ENCODE data around the gene NOC4L. TPM values are rescaled to one million over a fixed set of nuclear protein-coding genes. Genes with fewer than 3 reads are reported as not detected.

NOC4L gene
- total RNA-seq, 1 experiment from 2014 or later, result 39.6 TPM

- no peaks in the 10 kb centered on the region for H3K4me1 Mint-ChIP-seq (ENCODE audit: low read depth, unreplicated experiment)
- H3K36me3 Mint-ChIP-seq (ENCODE audit: insufficient read depth, unreplicated experiment), result peaks cover 3% of the 10 kb centered on the region
- no peak for TF ChIP-seq CTCF (IDR thresholded peaks at IDR 0.05; ENCODE audit: insufficient read depth in 1 of 2, low read depth in 1 of 2, low read length in 1 of 2, severe bottlenecking in 1 of 2, unreplicated experiment in 1 of 2)
- no TSS peak for BruUV-seq (replicated peaks)
- H3K9me3 ChIP-seq, result no peaks in the 10 kb centered on the region
- no peak overlapping the region for H3K4me3 ChIP-seq (ENCODE audit: low read depth, low read length)
- ChIA-PET POLR2A (no interaction called here), CTCF (no interaction called here)
- intact Hi-C loops (cut with micrococcal nuclease; ENCODE audit: unreplicated experiment), result no loop called here
- H3K27me3 ChIP-seq (replicated peaks; ENCODE audit: control insufficient read depth, insufficient read depth, low read length), result no peaks in the 10 kb centered on the region
- peaks cover 5% of the 10 kb centered on the region for H3K36me3 ChIP-seq (ENCODE audit: control insufficient read depth, insufficient read depth, low read length)
- no peak overlapping the region for H3K4me3 Mint-ChIP-seq (ENCODE audit: unreplicated experiment)
- H3K27ac Mint-ChIP-seq (ENCODE audit: unreplicated experiment), result no peak overlapping the region
- no peaks in the 10 kb centered on the region for H3K27me3 Mint-ChIP-seq (ENCODE audit: insufficient read depth, unreplicated experiment)
- no peaks in the 10 kb centered on the region for H3K4me1 ChIP-seq
- H3K9me3 Mint-ChIP-seq (ENCODE audit: unreplicated experiment), result no peaks in the 10 kb centered on the region
- no peak for DNase-seq
Measured at GRCh38 chr12:132156573-132157325, 12.5 kb downstream of the NOC4L start.

- no TSS peak for BruUV-seq (replicated peaks)
Measured at GRCh38 chr12:132157733-132158409, 13.6 kb downstream of the NOC4L start.

More at GRCh38 chr12:132157733-132158409, 13.6 kb downstream of the NOC4L start:
- Histone ChIP-seq H3K4me3 (ENCODE audit: low read depth, low read length) (no peak overlapping the region), H3K4me1 (no peaks in the 10 kb centered on the region), H3K36me3 (ENCODE audit: control insufficient read depth, insufficient read depth, low read length) (peaks cover 5% of the 10 kb centered on the region), H3K27me3 (replicated peaks; ENCODE audit: control insufficient read depth, insufficient read depth, low read length) (no peaks in the 10 kb centered on the region), H3K9me3 (no peaks in the 10 kb centered on the region)
- ChIA-PET POLR2A (no interaction called here), CTCF (no interaction called here)
- H3K36me3 Mint-ChIP-seq (ENCODE audit: insufficient read depth, unreplicated experiment), result no peaks in the 10 kb centered on the region
- no peaks in the 10 kb centered on the region for H3K4me1 Mint-ChIP-seq (ENCODE audit: low read depth, unreplicated experiment)
- H3K9me3 Mint-ChIP-seq (ENCODE audit: unreplicated experiment), result no peaks in the 10 kb centered on the region
- no peak for DNase-seq
- peaks cover 2% of the 10 kb centered on the region for H3K27me3 Mint-ChIP-seq (ENCODE audit: insufficient read depth, unreplicated experiment)
- intact Hi-C loops (cut with micrococcal nuclease; ENCODE audit: unreplicated experiment), result no loop called here
- H3K27ac Mint-ChIP-seq (ENCODE audit: unreplicated experiment), result no peak overlapping the region
- no peak for TF ChIP-seq CTCF (IDR thresholded peaks at IDR 0.05; ENCODE audit: insufficient read depth in 1 of 2, low read depth in 1 of 2, low read length in 1 of 2, severe bottlenecking in 1 of 2, unreplicated experiment in 1 of 2)
- H3K4me3 Mint-ChIP-seq (ENCODE audit: unreplicated experiment), result no peak overlapping the region

Measured in Caco-2 (cell line).